LoVo (cell line): ENCODE results near the gene CBX4.

Source experiments
- DNase-seq: peaks from one replicate; pipeline ENCODE4 v3.0.0-alpha.2; 2016; ENCODE audit warnings: low spot score

The CBX4 gene

DNA sequence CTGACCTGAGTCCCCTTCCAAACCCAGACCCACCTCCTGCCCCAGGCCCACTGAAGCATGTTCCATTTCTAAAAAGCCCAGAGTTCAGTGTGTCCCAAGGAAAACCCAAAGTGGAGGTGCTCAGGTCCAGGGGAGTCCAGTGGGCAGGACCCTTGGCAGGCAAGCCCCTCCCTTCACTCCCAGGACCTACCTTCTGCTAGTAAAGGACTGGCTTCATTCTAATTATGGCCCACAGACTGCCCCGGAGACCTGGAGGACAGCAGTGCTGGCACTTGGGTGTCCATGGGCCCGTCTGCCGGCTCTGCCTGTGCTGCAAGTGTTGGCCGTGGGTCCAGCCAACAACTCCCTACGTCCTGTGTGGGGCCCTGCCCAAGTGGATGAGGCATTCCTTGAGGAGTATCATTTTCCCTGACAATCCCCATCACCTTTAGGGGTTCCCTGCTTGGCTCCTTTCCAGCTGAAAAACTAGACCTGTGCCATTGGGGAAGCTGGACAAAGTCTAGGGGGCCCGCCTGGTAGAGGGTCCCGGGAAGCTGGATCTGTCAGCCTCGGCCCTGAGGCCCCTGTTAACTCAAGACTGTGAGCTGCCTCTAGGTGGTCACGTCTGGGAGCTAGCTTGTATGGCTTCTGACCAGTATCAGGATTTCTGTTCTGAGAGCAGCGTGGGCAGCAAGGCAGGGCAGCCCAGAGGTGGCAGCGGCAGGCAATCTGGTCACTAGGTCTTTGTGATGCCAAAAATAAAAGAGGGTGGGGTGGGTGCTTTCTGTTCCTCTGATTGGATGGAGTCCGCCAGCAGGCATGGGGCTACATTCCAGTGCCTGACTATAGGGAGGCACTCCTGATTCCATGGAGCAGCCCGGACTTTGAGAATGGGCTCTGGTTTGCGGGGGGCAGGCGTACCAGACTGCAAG is 53.1 kb downstream of the CBX4 start:
- no peak for DNase-seq

DNA sequence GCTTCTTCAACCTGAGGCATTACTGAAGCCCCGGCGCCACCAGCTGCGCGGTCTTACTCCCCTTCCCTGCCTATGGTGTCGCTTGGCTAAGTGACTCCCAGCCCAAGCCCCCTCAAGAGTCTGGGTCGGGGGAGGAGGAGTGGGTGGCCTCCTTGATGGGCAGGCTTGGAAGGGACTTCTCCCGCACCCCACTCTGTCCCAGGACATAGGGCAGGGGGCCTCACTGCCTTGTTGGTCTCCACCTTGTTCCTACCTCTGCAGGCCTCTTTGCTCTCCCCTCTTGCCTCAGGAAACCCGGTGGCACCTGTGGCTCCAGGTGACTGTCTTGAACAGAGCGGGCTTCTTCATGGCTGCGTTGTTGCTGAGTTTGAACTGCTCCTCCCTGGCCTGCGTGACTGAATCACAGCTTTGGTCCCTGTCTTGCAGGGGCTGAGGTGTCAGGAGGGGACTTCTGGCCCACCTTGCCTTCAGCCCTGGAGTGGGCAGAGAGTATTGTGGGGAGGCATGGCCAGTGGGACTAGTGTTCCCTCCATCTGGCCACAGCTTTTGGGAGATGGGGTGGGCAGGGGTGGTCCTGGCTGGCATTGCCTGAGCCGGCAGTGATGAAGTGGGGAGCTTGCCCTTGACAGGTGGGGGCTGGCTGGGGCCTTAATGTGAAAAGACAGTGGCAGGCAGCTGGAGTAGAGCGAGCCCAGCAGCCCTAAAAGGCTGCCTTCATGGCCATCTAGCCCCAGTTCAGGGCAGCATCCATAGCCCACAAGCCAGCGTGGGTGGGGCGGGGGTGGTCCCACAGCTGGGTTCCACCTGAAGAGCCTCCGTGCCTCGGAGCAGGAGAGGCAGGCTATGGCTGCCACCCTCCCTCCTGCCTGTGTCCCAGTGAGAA is 54.0 kb downstream of the CBX4 start:
- no peak for DNase-seq

DNA sequence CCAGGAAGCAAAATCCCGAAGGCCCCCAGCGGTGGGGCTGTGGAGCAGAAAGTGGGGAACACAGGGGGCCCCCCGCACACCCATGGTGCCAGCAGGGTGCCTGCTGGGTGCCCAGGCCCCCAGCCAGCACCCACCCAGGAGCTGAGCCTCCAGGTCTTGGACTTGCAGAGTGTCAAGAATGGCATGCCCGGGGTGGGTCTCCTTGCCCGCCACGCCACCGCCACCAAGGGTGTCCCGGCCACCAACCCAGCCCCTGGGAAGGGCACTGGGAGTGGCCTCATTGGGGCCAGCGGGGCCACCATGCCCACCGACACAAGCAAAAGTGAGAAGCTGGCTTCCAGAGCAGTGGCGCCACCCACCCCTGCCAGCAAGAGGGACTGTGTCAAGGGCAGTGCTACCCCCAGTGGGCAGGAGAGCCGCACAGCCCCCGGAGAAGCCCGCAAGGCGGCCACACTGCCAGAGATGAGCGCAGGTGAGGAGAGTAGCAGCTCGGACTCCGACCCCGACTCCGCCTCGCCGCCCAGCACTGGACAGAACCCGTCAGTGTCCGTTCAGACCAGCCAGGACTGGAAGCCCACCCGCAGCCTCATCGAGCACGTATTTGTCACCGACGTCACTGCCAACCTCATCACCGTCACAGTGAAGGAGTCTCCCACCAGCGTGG is 54.8 kb downstream of the CBX4 start:
- DNase-seq: no peak

DNA sequence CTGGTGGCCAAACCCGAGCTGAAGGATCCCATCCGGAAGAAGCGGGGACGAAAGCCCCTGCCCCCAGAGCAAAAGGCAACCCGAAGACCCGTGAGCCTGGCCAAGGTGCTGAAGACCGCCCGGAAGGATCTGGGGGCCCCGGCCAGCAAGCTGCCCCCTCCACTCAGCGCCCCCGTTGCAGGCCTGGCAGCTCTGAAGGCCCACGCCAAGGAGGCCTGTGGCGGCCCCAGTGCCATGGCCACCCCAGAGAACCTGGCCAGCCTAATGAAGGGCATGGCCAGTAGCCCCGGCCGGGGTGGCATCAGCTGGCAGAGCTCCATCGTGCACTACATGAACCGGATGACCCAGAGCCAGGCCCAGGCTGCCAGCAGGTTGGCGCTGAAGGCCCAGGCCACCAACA is 55.3 kb downstream of the CBX4 start:
- no peak for DNase-seq
